ENCODE measurements around the gene ACOX1. TPM values are rescaled to one million over a fixed set of nuclear protein-coding genes. Genes with fewer than 3 reads are reported as not detected.

Gene ACOX1
- total and polyA plus RNA-seq, 2 of the 13 experiments (the other 11 are each of a cell fraction or from before 2014, with no cell fraction given), result 86.4 to 120 TPM

- TF ChIP-seq PAXIP1 (CRISPR knock-in tag; conservative IDR thresholded peaks at IDR 0.05), result peak; percentile 95
- peak; percentile 60; the same call in 1 of the 2 replicates for TF ChIP-seq THRA (CRISPR knock-in tag; IDR thresholded peaks at IDR 0.05; ENCODE audit: borderline replicate concordance)
- TF ChIP-seq TFAP4 (IDR thresholded peaks at IDR 0.05; ENCODE audit: borderline replicate concordance, low read depth), result peak; percentile 9; the same call in 1 of the 2 replicates
- TF ChIP-seq ZNF512B (CRISPR knock-in tag; IDR thresholded peaks at IDR 0.05; ENCODE audit: borderline replicate concordance), result 0 out of 2 replicates have a peak, but pooled peaks have one; percentile 49
- TF ChIP-seq ZSCAN31 (CRISPR knock-in tag; IDR thresholded peaks at IDR 0.05; ENCODE audit: low read depth), result peak; percentile 23; the same call in 1 of the 2 replicates
- TF ChIP-seq NR2F1 (CRISPR knock-in tag; IDR thresholded peaks at IDR 0.05), result peak in 1 of 2 experiments; percentile 44; a peak in 2 of 4 replicates
- TF ChIP-seq GLI4 (CRISPR knock-in tag; IDR thresholded peaks at IDR 0.05; ENCODE audit: borderline replicate concordance), result no peak
- TF ChIP-seq NONO (IDR thresholded peaks at IDR 0.05), result no peak
- TF ChIP-seq NONO (CRISPR knock-in tag; conservative IDR thresholded peaks at IDR 0.05), result 0 out of 2 replicates have a peak, but pooled peaks have one; percentile 28
- peak; percentile 25; the same call in 1 of the 2 replicates for TF ChIP-seq GMEB1 (CRISPR knock-in tag; IDR thresholded peaks at IDR 0.05; ENCODE audit: borderline replicate concordance)
- TF ChIP-seq CSRNP1 (CRISPR knock-in tag; IDR thresholded peaks at IDR 0.05), result no peak
- no peak for TF ChIP-seq PLRG1 (conservative IDR thresholded peaks at IDR 0.05)
- peak; percentile 75 for TF ChIP-seq SP5 (CRISPR knock-in tag; IDR thresholded peaks at IDR 0.05; ENCODE audit: borderline replicate concordance, low read depth)
- TF ChIP-seq MXI1 (IDR thresholded peaks at IDR 0.05; ENCODE audit: borderline replicate concordance, low read depth, low read length), result peak; percentile 20; the same call in 1 of the 3 replicates
- TF ChIP-seq PHF21A (CRISPR knock-in tag; IDR thresholded peaks at IDR 0.05), result peak; percentile 64
These were observed 2.7 kb downstream of the ACOX1 start (continued) for GRCh38 chr17:75976175-75976848.
